ENCODE measurements around the gene PJVK.

GRCh38 chr2:178484245-178485041 lies 33.3 kb downstream of the PJVK start:
- TF ChIP-seq EP300 (IDR thresholded peaks at IDR 0.05; ENCODE audit: low read length): no peak
- TF ChIP-seq SP2 (IDR thresholded peaks at IDR 0.05; ENCODE audit: extremely low read depth, low read depth, low read length, poor library complexity, severe bottlenecking): no peak
- no peak for TF ChIP-seq SMC3 (conservative IDR thresholded peaks at IDR 0.05; ENCODE audit: insufficient read depth, low read depth, low read length)
- no peak for TF ChIP-seq BHLHE40 (IDR thresholded peaks at IDR 0.05; ENCODE audit: low read length)
- TF ChIP-seq NRF1 (conservative IDR thresholded peaks at IDR 0.05 in 1 of 2, IDR thresholded peaks at IDR 0.05 in 1 of 2): no peak
- no peak for TF ChIP-seq NUFIP1 (IDR thresholded peaks at IDR 0.05; ENCODE audit: partially characterized antibody)
- TF ChIP-seq TCF7L2 (IDR thresholded peaks at IDR 0.05; ENCODE audit: low read depth, low read length): no peak
- no peak for TF ChIP-seq ZFP36 (IDR thresholded peaks at IDR 0.05; ENCODE audit: low read depth, low read length, partially characterized antibody)
- no peak for TF ChIP-seq SP1 (CRISPR knock-in tag; IDR thresholded peaks at IDR 0.05)
- TF ChIP-seq SMARCA4 (IDR thresholded peaks at IDR 0.05): no peak
- TF ChIP-seq KAT2B (IDR thresholded peaks at IDR 0.05; ENCODE audit: low read depth, low read length): no peak
- no peak for TF ChIP-seq CHD2 (IDR thresholded peaks at IDR 0.05; ENCODE audit: low read depth, low read length)
- no peak for TF ChIP-seq KDM5B (IDR thresholded peaks at IDR 0.05; ENCODE audit: insufficient replicate concordance, low read depth, low read length)

Measured in K562 (cell line).